Muscle layer of duodenum (tissue), 2 donors: ENCODE measurements around the gene ANKRD12.

Experiments used
- H3K27ac ChIP-seq: one replicate; pipeline ENCODE4 v1.7.0; 2013; ENCODE audit warnings: mild to moderate bottlenecking, low read length
- H3K27me3 ChIP-seq: one replicate; pipeline ENCODE4 v1.7.0; 2013; ENCODE audit warnings: low read depth, mild to moderate bottlenecking, control low read depth, low read length
- H3K36me3 ChIP-seq, 2 donors: one replicate each; pipeline ENCODE4 v1.7.0; 2013; ENCODE audit warnings: low read length in 2 of 2, control low read depth in 1 of 2, mild to moderate bottlenecking in 1 of 2; ENCODE audit not compliant: insufficient read depth in 2 of 2, control insufficient read depth in 1 of 2
- H3K4me1 ChIP-seq, 2 donors: one replicate each; pipeline ENCODE4 v1.7.0; 2013; ENCODE audit warnings: low read length in 2 of 2, mild to moderate bottlenecking in 2 of 2, control low read depth in 1 of 2, moderate library complexity in 1 of 2; ENCODE audit not compliant: insufficient read depth in 2 of 2, control insufficient read depth in 1 of 2
- H3K4me3 ChIP-seq, 2 donors: one replicate each; pipeline ENCODE4 v1.7.0; 2013; ENCODE audit warnings: low read length in 2 of 2, low read depth in 1 of 2, mild to moderate bottlenecking in 1 of 2
- H3K9me3 ChIP-seq, 2 donors: one replicate each; pipeline ENCODE4 v1.7.0; 2013; ENCODE audit warnings: low read length in 2 of 2, control low read depth in 1 of 2, mild to moderate bottlenecking in 1 of 2; ENCODE audit not compliant: control insufficient read depth in 1 of 2
- donor health status: healthy.

Gene ANKRD12

DNA sequence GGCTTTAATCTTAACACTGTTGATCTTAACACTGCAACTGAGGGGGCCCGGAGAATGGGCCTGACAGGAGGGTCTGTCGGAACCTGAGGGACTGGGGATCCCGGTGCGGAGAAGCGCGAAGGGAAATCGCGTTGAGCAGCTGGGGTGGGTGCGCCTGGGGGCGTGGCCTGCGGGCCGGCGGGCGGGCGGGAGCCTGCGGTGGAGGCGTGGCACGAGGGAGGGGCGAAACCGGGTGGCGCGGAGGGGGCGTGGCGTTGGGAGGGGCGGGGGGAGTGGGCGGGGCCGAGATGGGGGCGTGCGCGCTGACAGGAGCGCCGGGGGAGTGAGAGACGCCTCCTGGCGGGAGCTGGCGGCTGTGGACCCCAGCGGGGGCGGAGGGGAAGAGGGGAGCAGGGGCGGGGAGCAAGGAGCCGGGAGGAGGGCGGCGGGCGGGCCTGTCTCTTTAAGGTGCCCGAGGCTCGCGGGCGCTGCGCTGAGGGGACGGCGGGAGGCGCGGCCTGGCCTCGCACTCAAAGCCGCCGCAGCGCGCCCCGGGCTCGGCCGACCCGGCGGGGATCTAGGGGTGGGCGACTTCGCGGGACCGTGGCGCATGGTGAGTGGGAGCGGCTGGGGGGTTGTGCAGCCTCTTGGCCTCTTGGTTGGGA, 197.9 kb downstream of the ANKRD12 start, which contains the start of gene TWSG1:
TSS of gene TWSG1 (plus strand) at position 445 of the 644 bp plus-strand sequence. CDS start 2,457 bp downstream, outside the sequence.
- H3K9me3 ChIP-seq, result no peaks in the 10 kb centered on the region

DNA sequence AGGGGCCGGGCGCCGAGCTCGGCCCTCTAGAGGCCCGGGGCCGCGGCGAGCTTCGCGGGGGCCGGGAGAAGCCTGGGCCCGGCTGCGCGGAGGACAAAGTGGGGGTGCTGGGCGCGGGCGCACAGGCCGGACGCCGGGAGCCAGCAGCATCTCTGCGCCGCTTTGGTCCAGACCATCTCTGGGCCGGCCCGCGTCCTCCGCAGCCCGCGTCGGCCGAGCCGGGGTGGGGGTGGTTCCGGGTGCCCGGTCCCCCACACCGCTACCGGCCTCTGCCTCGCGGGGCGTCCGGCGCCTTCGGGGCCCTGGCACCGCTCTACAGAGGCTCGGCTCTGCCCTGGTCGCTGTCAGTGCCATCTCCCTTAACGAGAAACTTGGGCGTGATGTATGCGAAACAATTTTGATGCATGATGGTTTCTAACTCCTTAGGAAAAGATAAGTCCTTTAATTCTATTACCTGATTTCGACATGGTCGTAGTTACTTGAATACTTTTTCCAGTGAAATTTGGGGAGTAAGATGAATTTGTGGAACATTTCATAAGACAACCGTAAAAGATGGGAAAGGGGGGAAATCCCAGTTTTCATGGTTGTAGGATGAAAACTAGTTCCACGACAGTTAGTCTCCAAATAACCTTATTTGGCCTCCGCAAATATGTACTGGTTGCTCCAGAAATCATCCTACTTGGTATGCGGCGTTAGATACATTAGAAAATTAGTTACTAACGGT, 198.6 kb downstream of the ANKRD12 start:
- H3K9me3 ChIP-seq, result no peaks in the 10 kb centered on the region
- peaks cover 0 to 3% of the 10 kb centered on the region in 2 donors for H3K4me1 ChIP-seq
- H3K36me3 ChIP-seq, result peaks cover 6 to 9% of the 10 kb centered on the region in 2 donors
- H3K4me3 ChIP-seq, result peak overlapping the region; percentile 58 to 86
- peak overlapping the region; percentile 54 for H3K27ac ChIP-seq
- H3K27me3 ChIP-seq, result no peaks in the 10 kb centered on the region

More for the DNA sequence above, 197.9 kb downstream of the ANKRD12 start, which contains the start of gene TWSG1:
- Histone ChIP-seq H3K4me1 (peaks cover 0 to 3% of the 10 kb centered on the region in 2 donors), H3K27ac (peak within 1 kb of the TSS; percentile 57), H3K4me3 (peak within 1 kb of the TSS; percentile 80 to 86), H3K36me3 (peaks cover 6 to 9% of the 10 kb centered on the region in 2 donors), H3K27me3 (no peaks in the 10 kb centered on the region)
